Body of pancreas (tissue), 4 donors: ENCODE data around the gene MCF2L2.

Source experiments
- POLR2A ChIP-seq, 3 donors: fragments of 450-650 bp; IDR thresholded peaks; one replicate each; pipeline ENCODE4 v1.6.1; 2016; ENCODE audit warnings: antibody characterized with exemption in 3 of 3, mild to moderate bottlenecking in 2 of 3
- TF ChIP-seq, protein P1 (sequence below), 7 experiments: fragments of 450-650 bp in 4 of 7; fragments of 200-600 bp in 3 of 7; sonication (generic) in 3 of 7; IDR thresholded peaks; one replicate each; pipeline ENCODE4 v1.5.1; 2016 to 2019; ENCODE audit warnings: antibody characterized with exemption in 7 of 7

DNA sequence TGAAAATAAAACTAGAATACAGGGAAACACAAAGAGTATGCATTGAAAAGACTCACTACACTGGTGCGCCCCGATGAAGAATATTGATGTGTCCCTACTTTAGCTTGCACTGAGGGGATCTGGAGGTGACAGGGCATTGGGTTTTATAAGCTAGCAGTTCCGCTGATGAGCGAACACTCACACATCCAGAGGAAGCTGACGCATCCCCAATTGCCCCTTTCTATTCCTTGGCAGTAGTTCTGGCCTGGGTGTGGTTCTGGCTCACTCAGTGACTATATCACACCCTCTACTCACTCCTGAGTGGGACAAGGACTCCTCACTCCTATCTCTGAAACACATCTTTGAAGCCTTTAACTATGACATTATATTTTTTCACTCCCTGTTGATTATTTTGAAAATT is 104.3 kb downstream of the MCF2L2 start:
- TF ChIP-seq, protein P1, sequence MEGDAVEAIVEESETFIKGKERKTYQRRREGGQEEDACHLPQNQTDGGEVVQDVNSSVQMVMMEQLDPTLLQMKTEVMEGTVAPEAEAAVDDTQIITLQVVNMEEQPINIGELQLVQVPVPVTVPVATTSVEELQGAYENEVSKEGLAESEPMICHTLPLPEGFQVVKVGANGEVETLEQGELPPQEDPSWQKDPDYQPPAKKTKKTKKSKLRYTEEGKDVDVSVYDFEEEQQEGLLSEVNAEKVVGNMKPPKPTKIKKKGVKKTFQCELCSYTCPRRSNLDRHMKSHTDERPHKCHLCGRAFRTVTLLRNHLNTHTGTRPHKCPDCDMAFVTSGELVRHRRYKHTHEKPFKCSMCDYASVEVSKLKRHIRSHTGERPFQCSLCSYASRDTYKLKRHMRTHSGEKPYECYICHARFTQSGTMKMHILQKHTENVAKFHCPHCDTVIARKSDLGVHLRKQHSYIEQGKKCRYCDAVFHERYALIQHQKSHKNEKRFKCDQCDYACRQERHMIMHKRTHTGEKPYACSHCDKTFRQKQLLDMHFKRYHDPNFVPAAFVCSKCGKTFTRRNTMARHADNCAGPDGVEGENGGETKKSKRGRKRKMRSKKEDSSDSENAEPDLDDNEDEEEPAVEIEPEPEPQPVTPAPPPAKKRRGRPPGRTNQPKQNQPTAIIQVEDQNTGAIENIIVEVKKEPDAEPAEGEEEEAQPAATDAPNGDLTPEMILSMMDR (IDR thresholded peaks at IDR 0.05), result no peak
- no peak for TF ChIP-seq POLR2A (IDR thresholded peaks at IDR 0.05)
